ENCODE measurements around the gene LCA5.

DNA sequence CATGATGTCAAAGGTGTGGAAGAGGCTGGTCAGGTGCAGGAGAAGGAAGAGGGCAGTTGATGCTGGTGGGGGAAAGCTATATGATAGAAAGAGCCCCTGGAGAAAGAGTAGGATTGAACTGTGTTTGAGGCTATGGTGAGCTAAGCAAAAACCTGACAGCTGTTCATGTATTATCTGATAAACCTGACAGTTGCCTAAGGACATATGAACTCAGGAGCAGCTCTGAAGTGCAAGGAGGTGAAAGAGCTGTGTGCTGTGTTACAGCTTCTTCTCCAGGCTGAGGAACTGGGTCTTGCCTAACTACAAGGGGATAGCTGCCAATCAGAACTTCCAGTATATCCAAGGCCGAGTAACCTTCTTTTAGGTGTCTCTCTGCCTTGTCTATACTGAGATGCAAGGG is 81.8 kb downstream of the LCA5 start:
- TF ChIP-seq POLR2AphosphoS5 (IDR thresholded peaks at IDR 0.05; ENCODE audit: low read depth, low read length) (no peak), ZNF274 (IDR thresholded peaks at IDR 0.05; ENCODE audit: low read depth, low read length) (no peak), POLR2A (IDR thresholded peaks at IDR 0.05; ENCODE audit: borderline replicate concordance, extremely low read depth, insufficient read depth, insufficient read length) (no peak), SP1 (IDR thresholded peaks at IDR 0.05; ENCODE audit: low read depth) (no peak), TCF7L2 (IDR thresholded peaks at IDR 0.05; ENCODE audit: borderline replicate concordance, extremely low read depth, insufficient read depth, insufficient read length) (no peak), SRF (IDR thresholded peaks at IDR 0.05; ENCODE audit: low read depth) (no peak), SIN3A (IDR thresholded peaks at IDR 0.05; ENCODE audit: low read depth) (no peak), EGR1 (IDR thresholded peaks at IDR 0.05; ENCODE audit: low read depth) (no peak)
- TF ChIP-seq, protein P1, sequence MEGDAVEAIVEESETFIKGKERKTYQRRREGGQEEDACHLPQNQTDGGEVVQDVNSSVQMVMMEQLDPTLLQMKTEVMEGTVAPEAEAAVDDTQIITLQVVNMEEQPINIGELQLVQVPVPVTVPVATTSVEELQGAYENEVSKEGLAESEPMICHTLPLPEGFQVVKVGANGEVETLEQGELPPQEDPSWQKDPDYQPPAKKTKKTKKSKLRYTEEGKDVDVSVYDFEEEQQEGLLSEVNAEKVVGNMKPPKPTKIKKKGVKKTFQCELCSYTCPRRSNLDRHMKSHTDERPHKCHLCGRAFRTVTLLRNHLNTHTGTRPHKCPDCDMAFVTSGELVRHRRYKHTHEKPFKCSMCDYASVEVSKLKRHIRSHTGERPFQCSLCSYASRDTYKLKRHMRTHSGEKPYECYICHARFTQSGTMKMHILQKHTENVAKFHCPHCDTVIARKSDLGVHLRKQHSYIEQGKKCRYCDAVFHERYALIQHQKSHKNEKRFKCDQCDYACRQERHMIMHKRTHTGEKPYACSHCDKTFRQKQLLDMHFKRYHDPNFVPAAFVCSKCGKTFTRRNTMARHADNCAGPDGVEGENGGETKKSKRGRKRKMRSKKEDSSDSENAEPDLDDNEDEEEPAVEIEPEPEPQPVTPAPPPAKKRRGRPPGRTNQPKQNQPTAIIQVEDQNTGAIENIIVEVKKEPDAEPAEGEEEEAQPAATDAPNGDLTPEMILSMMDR (IDR thresholded peaks at IDR 0.05 in 2 of 3, conservative IDR thresholded peaks at IDR 0.05 in 1 of 3; ENCODE audit: borderline replicate concordance in 1 of 3, insufficient read depth in 1 of 3, low read depth in 2 of 3, low read length in 2 of 3): no peak
- TF ChIP-seq, protein P2, sequence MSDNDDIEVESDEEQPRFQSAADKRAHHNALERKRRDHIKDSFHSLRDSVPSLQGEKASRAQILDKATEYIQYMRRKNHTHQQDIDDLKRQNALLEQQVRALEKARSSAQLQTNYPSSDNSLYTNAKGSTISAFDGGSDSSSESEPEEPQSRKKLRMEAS (IDR thresholded peaks at IDR 0.05): no peak
